ENCODE results near the gene PLEKHG4. TPM values are rescaled to one million over a fixed set of nuclear protein-coding genes. Genes with fewer than 3 reads are reported as not detected.

Gene PLEKHG4
- total RNA-seq, 1 donor, result 24.3 TPM

GRCh38 chr16:67311607-67312488, 32.5 kb downstream of the PLEKHG4 start:
- TF ChIP-seq CTCF (IDR thresholded peaks at IDR 0.05; ENCODE audit: insufficient read depth, low read length), result no peak
- H3K4me3 ChIP-seq (ENCODE audit: low read depth, low read length), result no peak overlapping the region
- DNase-seq (ENCODE audit: low read depth), result peak; percentile 100

GRCh38 chr16:67312719-67313118, 33.4 kb downstream of the PLEKHG4 start:
- no peak for TF ChIP-seq CTCF (IDR thresholded peaks at IDR 0.05; ENCODE audit: insufficient read depth, low read length)
- no peak overlapping the region for H3K4me3 ChIP-seq (ENCODE audit: low read depth, low read length)
- DNase-seq (ENCODE audit: low read depth), result peak; percentile 7

GRCh38 chr16:67317853-67318252, 38.5 kb downstream of the PLEKHG4 start:
- no peak for DNase-seq (ENCODE audit: low read depth)
- H3K4me3 ChIP-seq (ENCODE audit: low read depth, low read length), result no peak overlapping the region
- no peak for TF ChIP-seq CTCF (IDR thresholded peaks at IDR 0.05; ENCODE audit: insufficient read depth, low read length)

- no peak for DNase-seq (ENCODE audit: low read depth)
- H3K4me3 ChIP-seq (ENCODE audit: low read depth, low read length), result peak overlapping the region; percentile 55
- no peak for TF ChIP-seq CTCF (IDR thresholded peaks at IDR 0.05; ENCODE audit: insufficient read depth, low read length)
These were observed 46.8 kb downstream of the PLEKHG4 start for GRCh38 chr16:67326115-67326471.

- no peak for DNase-seq (ENCODE audit: low read depth)
- peak within 1 kb of the TSS; percentile 55 for H3K4me3 ChIP-seq (ENCODE audit: low read depth, low read length)
- TF ChIP-seq CTCF (IDR thresholded peaks at IDR 0.05; ENCODE audit: insufficient read depth, low read length), result peak; percentile 23
These were observed 47.4 kb downstream of the PLEKHG4 start, which contains the start of the genes KCTD19 and LRRC36 for GRCh38 chr16:67326472-67327309. Gene KCTD19 (minus strand): TSS chr16:67326741. CDS start chr16:67326707, 34 bp downstream. Gene LRRC36 (plus strand): TSS chr16:67326815. CDS start chr16:67326863, 48 bp downstream.

GRCh38 chr16:67327743-67328142, 48.4 kb downstream of the PLEKHG4 start:
- no peak for TF ChIP-seq CTCF (IDR thresholded peaks at IDR 0.05; ENCODE audit: insufficient read depth, low read length)
- no peak for DNase-seq (ENCODE audit: low read depth)
- H3K4me3 ChIP-seq (ENCODE audit: low read depth, low read length), result no peak overlapping the region
